G401 (cell line): Measurements from ENCODE around the gene TERB2. TPM values are rescaled to one million over a fixed set of nuclear protein-coding genes. Genes with fewer than 3 reads are reported as not detected.
"Not testable (repeated sequence)": the region's sequence is repeated elsewhere in the genome, so short reads cannot be mapped to it uniquely, and the experiment has no call there.

Experiments used
- DNase-seq: peaks from one replicate; pipeline ENCODE4 v3.0.0-alpha.2; 2015; ENCODE audit warnings: low spot score
- in situ Hi-C: cut with HindIII; loops from 2 replicates; pipeline ENCODE4 v1.10.0; 2016; ENCODE audit warnings: low sequenced_read_pairs, mixed read lengths
- total RNA-seq: library from RNA; depleted of rRNA; stranded (reverse); fragments of >200 nt; shearing (Covaris generic); gene quantifications from 2 replicates; pipeline ENCODE4 v1.2.3, GENCODE V29; 2014; rRNA removed

Gene TERB2
- not detected in 2 replicates for total RNA-seq

GRCh38 chr15:44956388-44956787 lies at the start of gene TERB2:
TERB2 (plus strand) TSS chr15:44956687; CDS start chr15:44956719, 32 bp downstream.
- no peak for DNase-seq

GRCh38 chr15:44909423-44909822 lies 47.1 kb upstream of the TERB2 start:
- in situ Hi-C loops = no loop called here
- DNase-seq = no peak

More at GRCh38 chr15:44956388-44956787, at the start of gene TERB2:
- in situ Hi-C loops = no loop called here

- in situ Hi-C loops = no loop called here
- DNase-seq = no peak
These were observed 45.4 kb upstream of the TERB2 start for GRCh38 chr15:44910981-44911625.

- DNase-seq, in situ Hi-C loops: not testable (repeated sequence)
These were observed 44.3 kb upstream of the TERB2 start for GRCh38 chr15:44912186-44912585.

- in situ Hi-C loops, DNase-seq: not testable (repeated sequence)
These were observed 43.5 kb upstream of the TERB2 start for GRCh38 chr15:44912974-44913448.

GRCh38 chr15:44918136-44918535 lies 38.4 kb upstream of the TERB2 start:
- in situ Hi-C loops = no loop called here
- no peak for DNase-seq

GRCh38 chr15:44928658-44929057 lies 27.8 kb upstream of the TERB2 start:
- in situ Hi-C loops = not testable (repeated sequence)

GRCh38 chr15:44930283-44930682 lies 26.2 kb upstream of the TERB2 start:
- in situ Hi-C loops, DNase-seq: not testable (repeated sequence)

More at GRCh38 chr15:44928658-44929057, 27.8 kb upstream of the TERB2 start:
- not testable (repeated sequence) for DNase-seq

- DNase-seq, in situ Hi-C loops: not testable (repeated sequence)
These were observed 1.8 kb downstream of the TERB2 start for GRCh38 chr15:44958302-44958701.

- in situ Hi-C loops = no loop called here
- DNase-seq = no peak
These were observed 12.0 kb downstream of the TERB2 start for GRCh38 chr15:44968475-44968874.

- in situ Hi-C loops = no loop called here
- no peak for DNase-seq
These were observed 14.5 kb downstream of the TERB2 start for GRCh38 chr15:44971036-44971435.

GRCh38 chr15:44976183-44976582 lies 19.7 kb downstream of the TERB2 start:
- DNase-seq, in situ Hi-C loops: not testable (repeated sequence)

- in situ Hi-C loops, DNase-seq: not testable (repeated sequence)
These were observed 21.3 kb downstream of the TERB2 start for GRCh38 chr15:44977781-44978180.

- in situ Hi-C loops, DNase-seq: not testable (repeated sequence)
These were observed 23.3 kb downstream of the TERB2 start for GRCh38 chr15:44979617-44980339.

- in situ Hi-C loops, DNase-seq: not testable (repeated sequence)
These were observed 27.7 kb downstream of the TERB2 start for GRCh38 chr15:44984144-44984543.

- in situ Hi-C loops, DNase-seq: not testable (repeated sequence)
These were observed 30.0 kb downstream of the TERB2 start for GRCh38 chr15:44986346-44987055.

GRCh38 chr15:44987711-44988110 lies 31.2 kb downstream of the TERB2 start:
- DNase-seq, in situ Hi-C loops: not testable (repeated sequence)

- DNase-seq, in situ Hi-C loops: not testable (repeated sequence)
These were observed 31.8 kb downstream of the TERB2 start for GRCh38 chr15:44988184-44988869.

GRCh38 chr15:44988870-44989219 lies 32.4 kb downstream of the TERB2 start:
- in situ Hi-C loops = not testable (repeated sequence)

More at GRCh38 chr15:44988870-44989219, 32.4 kb downstream of the TERB2 start:
- not testable (repeated sequence) for DNase-seq
